ENCODE results near the gene TEAD1.

TEAD1 gene

GRCh38 chr11:12768726-12769673 lies 94.8 kb downstream of the TEAD1 start:
- DNase-seq = no peak

DNA sequence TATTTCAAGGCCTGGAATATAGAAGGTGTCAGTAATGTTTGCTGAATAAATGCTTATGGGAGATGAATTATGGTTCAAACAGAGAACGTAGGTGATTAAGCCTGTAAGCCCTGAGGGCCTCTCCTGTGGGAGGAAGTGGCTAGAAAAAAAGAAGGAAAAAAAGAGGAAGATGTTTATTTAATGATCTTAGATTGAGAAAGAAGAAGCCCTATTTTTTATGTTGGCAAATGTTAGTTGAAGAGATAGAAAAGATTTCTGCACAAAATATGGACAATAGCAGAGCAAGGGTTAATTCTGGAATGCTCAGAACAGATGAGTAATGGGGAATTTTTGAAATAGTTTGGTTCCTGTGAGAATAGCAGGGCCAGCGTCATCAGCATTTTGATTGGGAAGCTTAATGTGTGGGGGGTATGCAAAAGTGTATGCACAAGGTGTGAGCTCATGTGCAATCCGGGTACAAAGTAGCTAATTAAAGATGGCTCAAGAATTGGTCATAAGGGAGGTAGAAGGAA lies 95.7 kb downstream of the TEAD1 start:
- peak; percentile 57 for DNase-seq

DNA sequence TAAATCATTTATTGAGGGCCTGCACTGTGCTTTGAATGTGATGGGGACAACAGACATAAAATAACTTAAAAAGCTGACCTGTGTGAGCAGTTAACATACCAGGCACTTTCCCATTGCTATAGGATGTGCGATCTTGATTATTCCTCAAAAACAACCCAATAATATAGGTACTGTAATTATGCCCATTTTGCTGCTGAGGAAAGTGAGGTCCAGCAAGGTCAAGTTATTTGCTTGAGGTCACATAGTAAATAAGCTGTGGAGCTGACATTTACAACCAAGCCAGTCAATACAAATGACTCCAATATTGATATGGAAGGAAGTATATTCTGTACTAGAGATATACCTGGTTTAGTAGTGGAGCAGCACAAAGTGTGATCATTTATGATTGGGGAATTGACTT lies 96.2 kb downstream of the TEAD1 start:
- DNase-seq = no peak

DNA sequence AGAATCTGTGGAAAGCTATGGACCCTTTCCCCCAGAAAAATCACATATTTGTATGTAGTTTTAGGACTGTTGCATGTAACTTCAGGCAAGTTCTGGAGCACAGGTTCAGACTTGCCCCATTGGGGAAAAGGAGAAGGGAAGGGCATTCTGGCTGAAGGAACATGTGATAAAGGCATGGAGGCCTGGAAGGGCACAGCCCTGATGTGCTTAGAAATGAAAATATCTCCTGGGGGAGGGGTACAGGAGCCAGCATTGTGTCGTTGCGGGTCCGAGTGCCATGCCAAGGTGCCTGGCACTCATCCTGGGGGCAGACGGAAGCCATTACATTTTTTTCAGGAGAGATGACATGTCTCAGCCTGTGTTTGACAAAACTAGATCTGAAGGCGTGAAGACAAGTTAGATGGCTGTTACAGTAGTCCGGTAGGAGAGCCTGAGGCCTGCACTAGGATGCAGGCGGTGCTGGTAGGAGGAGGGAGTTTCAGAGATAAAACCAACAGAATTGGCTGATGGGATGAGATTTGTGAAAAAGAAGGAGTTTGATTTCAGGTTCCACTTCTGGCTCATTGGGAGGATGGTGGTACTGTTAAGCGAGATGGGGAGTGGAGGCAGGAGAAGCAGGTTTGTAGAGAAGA lies 96.9 kb downstream of the TEAD1 start:
- no peak for DNase-seq

DNA sequence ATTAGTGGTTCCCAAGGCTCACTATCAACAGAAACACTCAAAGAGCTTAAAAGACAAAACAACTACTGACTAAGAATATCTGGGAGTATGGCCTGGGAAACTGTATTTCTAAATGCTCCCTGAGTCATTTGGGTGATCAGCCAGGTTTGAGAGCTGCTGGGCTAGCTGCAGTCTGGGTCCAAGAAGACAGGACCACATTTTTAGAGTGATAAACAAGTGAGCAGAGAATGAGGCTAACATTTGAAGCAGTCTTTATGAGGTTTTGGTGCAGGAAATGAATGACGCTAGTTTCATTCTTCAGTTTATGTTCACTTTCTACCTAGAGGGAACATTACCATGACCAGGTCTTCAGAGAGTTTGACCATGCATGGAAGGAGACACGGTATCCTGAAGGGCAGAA lies 97.7 kb downstream of the TEAD1 start:
- no peak for DNase-seq

DNA sequence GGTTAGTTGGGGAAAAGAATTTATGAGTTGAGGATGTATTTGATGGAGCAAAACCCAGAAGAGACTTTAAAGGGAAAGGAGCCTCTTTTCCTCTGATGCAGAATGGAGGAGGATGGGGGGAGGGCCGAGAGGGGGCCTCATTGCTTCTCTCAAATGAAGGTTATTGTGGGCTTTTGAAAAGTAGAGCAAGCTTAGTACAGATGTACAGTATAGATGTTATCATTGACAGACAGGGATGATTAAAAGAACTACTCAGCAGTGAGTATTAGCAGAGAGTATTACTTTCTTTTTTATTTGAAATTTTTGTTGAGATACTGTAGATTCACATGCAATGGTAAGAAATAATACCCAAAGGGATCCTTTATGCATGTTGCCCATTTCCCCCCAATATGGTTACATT lies 98.1 kb downstream of the TEAD1 start:
- DNase-seq = no peak

DNA sequence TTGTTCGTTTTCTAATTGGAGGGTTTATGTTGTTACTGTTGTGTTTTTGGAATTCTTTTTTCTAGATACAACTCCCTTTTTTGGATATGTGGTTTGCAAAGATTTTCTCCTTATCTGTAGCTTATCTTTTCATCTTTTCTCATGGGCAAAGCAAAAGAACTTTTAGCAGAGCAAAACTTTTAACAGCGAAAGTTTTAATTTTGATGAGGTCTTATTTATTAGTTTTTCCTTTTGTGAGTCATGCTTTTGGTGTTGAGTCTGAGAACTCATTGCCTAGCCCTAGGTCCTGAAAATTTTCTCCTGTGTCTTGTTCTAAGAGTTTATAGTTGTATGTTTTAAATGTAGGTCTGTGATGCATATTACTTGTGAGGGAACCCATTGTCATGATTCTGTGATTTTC lies 99.4 kb downstream of the TEAD1 start:
- no peak for DNase-seq

- no peak for DNase-seq
Measured at GRCh38 chr11:12775955-12776354, 101.7 kb downstream of the TEAD1 start.

DNA sequence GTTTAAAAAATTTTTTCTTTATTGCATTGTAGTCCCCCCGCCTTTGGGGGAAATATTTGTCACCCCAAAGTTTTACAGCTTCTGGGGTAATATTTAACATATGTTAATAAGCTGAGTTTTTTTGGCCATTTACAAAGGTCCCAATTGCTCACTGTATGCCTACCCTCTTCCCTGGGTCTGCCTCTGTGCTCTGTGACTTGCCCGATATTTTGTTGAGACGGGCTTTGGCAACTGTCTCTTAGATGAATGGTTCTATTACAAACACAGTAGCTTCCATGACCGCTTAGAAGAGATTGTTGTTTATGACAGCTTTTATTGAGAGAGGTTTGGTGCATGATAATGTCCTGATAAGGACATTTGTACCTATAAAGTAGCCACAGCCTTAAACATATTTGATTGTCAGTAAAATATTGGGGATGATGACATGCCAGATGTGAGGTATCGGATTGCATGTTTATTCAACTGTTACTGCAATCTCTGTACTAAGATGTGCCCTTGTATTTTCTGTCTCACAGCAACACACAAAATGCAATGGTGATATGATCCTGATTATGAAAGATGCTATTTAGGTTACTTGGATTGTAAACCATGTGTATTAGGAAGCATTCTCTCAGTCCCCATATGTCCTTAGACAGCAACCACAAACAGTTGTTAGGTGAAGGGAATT lies 103.1 kb downstream of the TEAD1 start:
- DNase-seq = no peak

GRCh38 chr11:12778240-12778905 lies 104.2 kb downstream of the TEAD1 start:
- DNase-seq = no peak

GRCh38 chr11:12783765-12784164 lies 109.5 kb downstream of the TEAD1 start:
- DNase-seq = no peak

- no peak for DNase-seq
Measured at GRCh38 chr11:12784445-12784844, 110.2 kb downstream of the TEAD1 start.

GRCh38 chr11:12784987-12785386 lies 110.8 kb downstream of the TEAD1 start:
- DNase-seq = no peak

DNA sequence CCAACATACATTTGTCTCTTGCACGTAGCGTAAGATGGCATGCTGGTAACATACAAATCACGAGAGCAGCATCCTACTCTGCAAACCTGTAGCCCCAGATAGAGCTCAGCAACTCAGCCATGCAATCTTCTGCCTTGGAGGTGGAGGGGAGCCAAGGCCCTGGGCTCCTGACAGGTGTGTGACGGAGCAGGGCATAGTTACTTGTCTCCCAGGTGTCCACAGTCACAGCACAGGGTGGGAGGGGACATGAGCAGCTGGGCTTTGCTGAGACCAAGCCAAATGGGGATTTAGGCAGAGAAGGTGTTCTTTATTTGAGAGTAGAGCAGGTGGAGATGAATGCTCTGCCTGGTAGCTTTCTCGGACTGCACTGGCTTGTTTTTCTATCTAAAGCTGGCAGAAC lies 111.7 kb downstream of the TEAD1 start:
- DNase-seq = no peak

DNA sequence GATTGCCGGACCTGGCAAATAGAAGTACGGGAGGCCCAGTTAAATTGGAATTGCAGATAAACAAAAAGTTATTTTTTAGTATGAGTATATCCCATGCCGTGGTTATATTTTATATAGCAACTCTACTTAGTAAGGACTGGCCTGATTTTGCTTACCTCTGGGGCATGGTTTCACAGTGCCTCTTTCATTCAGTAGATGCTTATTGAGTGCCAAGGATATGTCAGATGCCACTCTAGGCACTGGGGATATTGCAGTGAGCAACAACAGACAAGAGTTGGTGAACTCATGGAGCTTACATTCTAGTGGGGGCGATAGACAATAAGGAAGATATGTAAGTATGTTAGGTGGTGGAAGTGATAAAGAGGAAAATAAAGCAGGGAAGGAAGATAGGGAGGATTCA lies 112.2 kb downstream of the TEAD1 start:
- DNase-seq = no peak

DNA sequence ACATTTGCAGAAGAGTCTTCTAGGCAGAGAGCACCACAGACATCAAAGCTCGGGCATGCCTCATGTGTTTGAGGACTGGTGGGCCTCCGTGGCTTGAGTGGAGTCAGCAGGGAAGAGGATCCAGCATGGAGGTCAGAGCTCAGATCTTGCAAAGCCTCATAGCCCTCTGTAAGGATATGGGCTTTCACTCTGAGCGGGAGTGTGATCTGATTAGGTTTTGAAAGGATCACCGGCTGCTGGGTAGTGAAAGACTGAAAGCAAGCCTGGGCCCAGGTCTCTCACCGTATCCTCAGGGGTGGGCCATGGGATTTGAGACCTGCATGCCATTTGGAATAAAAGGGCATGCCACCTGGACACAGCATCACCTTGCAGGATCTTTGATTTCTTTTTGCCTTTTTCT lies 112.7 kb downstream of the TEAD1 start:
- no peak for DNase-seq

DNA sequence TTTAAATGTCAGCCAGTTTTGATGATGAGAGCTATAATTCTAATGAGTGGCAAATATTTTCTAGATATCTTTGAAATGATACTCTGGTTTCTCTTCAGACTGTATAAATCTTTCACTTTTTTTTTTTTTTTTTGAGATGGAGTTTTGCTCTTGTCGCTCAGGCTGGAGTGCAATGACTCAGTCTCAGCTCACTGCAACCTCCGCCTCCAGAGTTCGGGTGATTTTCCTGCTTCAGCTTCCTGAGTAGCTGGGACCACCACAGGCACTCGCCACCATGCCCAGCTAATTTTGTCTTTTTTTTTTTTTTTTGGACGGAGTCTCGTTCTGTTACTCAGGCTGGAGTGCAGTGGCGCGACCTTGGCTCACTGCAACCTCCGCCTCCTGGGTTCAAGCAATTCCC lies 113.6 kb downstream of the TEAD1 start:
- no peak for DNase-seq

DNA sequence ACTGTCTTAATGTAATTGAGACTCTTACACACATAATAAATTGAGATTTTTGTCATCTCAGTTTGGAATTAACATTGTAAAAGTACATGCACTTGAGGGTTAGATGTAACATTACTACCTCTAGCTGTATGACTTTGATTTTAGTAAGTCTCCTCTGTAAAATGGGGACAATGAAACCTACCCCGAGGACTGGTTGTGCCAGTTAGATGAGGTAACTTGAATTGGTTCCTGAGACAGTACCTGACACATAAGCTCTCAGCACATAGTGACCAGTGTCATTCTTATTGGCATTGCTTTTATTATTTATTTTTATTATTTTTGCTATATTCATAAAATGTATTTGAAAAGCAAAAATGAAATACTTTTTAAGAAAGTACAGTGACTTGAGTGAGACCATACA lies 114.8 kb downstream of the TEAD1 start:
- DNase-seq = no peak

DNA sequence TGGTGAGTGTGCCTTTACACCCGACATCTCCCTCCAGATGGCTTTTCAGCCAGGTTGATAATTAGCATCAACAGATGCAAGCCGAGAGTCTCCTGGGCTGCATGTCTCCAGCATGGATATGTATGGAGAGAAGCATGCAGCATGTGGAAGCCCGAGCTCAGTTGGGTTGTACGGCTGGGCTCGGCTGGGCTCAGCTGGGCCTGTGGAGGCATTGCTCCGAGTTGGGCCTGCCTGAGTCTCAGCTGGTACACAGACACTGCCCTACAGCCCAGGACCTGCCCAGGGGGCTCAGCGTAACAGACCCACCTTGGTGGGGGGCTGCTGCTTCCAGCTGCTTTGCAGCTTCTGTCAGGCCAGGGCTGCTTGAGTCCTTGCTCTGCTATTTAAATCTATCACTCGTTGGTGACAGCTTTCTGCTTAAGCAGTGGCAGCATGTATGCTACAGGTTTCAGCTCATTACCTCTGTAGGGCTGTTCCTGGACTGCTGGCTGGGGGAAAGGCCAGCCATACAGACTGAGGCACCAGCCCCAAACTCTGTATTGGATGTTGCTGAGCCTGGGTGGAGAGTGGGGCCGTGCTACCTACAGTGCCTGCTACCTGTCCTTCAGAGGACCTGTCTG lies 115.5 kb downstream of the TEAD1 start:
- no peak for DNase-seq

DNA sequence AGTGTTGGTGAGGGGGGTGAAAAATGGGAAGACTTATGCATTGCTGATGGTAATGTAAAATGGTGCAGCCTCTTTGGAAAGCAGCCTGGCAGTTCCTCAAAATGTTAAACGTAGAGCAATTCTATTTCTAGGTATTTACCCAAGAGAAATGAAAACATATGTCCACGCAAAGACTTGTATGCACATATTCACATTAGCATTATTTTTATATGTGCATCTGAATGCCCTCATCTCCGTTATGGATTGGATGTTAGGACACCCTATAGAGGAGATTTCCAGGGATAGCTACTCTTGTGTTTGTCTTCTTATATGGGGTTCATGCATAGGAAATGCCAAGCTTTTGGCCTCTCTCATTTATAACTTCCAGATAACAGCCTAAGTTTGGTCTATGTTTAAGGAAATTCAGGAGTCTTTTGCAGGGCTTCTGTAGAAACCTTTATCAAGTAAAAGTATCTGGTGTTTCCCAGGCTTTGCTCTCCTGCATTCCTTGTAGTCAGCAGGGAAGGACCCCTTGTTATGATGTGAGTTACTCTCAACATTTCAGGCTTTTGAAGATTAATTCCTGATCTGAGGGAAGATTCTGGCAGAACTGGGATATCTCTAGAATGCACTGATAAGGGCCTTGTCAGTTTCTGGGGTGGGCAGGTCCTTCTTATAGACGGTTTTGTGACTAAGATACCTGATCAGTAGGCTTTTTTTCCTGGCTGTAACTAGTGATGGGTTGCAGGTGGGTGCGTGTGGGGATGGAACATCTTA lies 116.8 kb downstream of the TEAD1 start:
- DNase-seq = no peak

- DNase-seq = no peak
Measured at GRCh38 chr11:12792018-12792417, 117.8 kb downstream of the TEAD1 start.

DNA sequence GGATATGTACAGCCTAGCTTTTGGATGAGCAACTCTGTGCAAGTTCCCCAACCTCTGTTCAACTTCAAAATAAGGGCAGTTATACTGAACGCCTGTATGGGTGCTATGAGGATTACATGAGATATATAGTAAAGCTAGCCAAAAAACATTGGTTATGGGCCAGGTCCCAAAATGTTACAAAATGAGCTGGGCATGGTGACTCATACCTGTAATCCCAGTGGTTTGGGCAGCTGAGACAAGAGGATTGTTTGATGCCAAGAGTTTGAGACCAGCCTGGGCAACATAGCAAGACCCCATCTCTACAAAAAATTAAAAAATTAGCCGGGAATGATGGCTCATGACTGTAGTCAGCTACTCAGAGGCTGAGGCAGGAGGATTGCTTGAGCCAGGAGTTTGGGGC lies 118.4 kb downstream of the TEAD1 start:
- peak; percentile 27 for DNase-seq
